ENCODE data around the gene PARVB.

DNA sequence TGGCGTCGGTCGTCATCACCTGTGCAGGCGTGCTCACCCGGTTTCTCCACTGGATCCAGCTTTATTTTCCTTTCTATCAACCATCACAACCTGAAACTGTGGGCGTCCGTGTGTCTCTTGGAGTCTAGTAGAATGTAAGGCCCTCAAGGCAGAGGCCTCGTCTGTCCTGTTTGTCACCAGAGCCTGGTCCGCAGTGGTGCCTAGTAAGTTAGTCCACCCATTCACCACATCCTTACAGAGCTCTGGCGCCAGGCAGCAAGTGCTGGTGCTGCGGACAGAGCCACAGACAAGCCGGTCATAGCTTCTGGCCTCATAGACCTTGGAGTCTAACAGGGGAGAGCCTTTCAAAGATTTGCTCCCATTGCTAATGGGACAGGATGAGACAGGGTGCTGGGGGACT lies 92.2 kb downstream of the PARVB start:
- TF ChIP-seq, protein P1, sequence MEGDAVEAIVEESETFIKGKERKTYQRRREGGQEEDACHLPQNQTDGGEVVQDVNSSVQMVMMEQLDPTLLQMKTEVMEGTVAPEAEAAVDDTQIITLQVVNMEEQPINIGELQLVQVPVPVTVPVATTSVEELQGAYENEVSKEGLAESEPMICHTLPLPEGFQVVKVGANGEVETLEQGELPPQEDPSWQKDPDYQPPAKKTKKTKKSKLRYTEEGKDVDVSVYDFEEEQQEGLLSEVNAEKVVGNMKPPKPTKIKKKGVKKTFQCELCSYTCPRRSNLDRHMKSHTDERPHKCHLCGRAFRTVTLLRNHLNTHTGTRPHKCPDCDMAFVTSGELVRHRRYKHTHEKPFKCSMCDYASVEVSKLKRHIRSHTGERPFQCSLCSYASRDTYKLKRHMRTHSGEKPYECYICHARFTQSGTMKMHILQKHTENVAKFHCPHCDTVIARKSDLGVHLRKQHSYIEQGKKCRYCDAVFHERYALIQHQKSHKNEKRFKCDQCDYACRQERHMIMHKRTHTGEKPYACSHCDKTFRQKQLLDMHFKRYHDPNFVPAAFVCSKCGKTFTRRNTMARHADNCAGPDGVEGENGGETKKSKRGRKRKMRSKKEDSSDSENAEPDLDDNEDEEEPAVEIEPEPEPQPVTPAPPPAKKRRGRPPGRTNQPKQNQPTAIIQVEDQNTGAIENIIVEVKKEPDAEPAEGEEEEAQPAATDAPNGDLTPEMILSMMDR (IDR thresholded peaks at IDR 0.05; ENCODE audit: low read depth, low read length) = no peak
- TF ChIP-seq EZH2phosphoT487 (IDR thresholded peaks at IDR 0.05; ENCODE audit: low read depth) = no peak
